Brain microvascular endothelial cell (primary cell): ENCODE measurements around the gene KLRD1.

Experiments
- DNase-seq: peaks from one replicate; pipeline ENCODE4 v3.0.0-alpha.2; 2020
- H3K27ac ChIP-seq: fragments of 250-450 bp; sonication (Bioruptor Pico); 2 replicates; pipeline ENCODE4 v1.5.1; 2020; ENCODE audit warnings: mild to moderate bottlenecking, moderate library complexity
- H3K27me3 ChIP-seq: fragments of 250-450 bp; sonication (Bioruptor Pico); replicated peaks from 2 replicates; pipeline ENCODE4 v1.5.1; 2020; ENCODE audit warnings: mild to moderate bottlenecking
- H3K36me3 ChIP-seq: fragments of 250-450 bp; sonication (Bioruptor Pico); replicated peaks from 2 replicates; pipeline ENCODE4 v1.5.1; 2020; ENCODE audit warnings: mild to moderate bottlenecking
- H3K4me3 ChIP-seq: 2 replicates; pipeline ENCODE4 v1.5.1; 2011; ENCODE audit warnings: low read depth, mild to moderate bottlenecking, control low read depth, low read length, moderate library complexity
- CTCF ChIP-seq: IDR thresholded peaks from 2 replicates; pipeline ENCODE4 v1.5.1; 2011; ENCODE audit warnings: low read depth, mild to moderate bottlenecking, moderate library complexity, low read length, control low read depth, inconsistent platforms; ENCODE audit errors: missing control alignments
- in situ Hi-C: cut with HindIII; loops from 2 replicates; pipeline ENCODE4 v1.10.0; 2017; ENCODE audit warnings: low sequenced_read_pairs, low pct_ligation_motif_present

The KLRD1 gene

GRCh38 chr12:10293570-10294227 lies 14.0 kb upstream of the KLRD1 start:
- in situ Hi-C loops, result no loop called here

GRCh38 chr12:10301103-10301502 lies 6.6 kb upstream of the KLRD1 start:
- Histone ChIP-seq H3K36me3 (no peaks in the 10 kb centered on the region), H3K27ac (no peak overlapping the region), H3K27me3 (no peaks in the 10 kb centered on the region), H3K4me3 (no peak overlapping the region)
- in situ Hi-C loops, result no loop called here
- TF ChIP-seq CTCF, result no peak
- DNase-seq, result peak; percentile 16

More at GRCh38 chr12:10293570-10294227, 14.0 kb upstream of the KLRD1 start:
- Histone ChIP-seq H3K4me3 (no peak overlapping the region), H3K27ac (no peak overlapping the region), H3K36me3 (no peaks in the 10 kb centered on the region), H3K27me3 (no peaks in the 10 kb centered on the region)
- DNase-seq, result no peak
- no peak for TF ChIP-seq CTCF

GRCh38 chr12:10304161-10304574 lies 3.5 kb upstream of the KLRD1 start:
- Histone ChIP-seq H3K4me3 (no peak overlapping the region), H3K36me3 (no peaks in the 10 kb centered on the region), H3K27me3 (no peaks in the 10 kb centered on the region), H3K27ac (no peak overlapping the region)
- TF ChIP-seq CTCF, result no peak
- DNase-seq, result peak; percentile 74
- in situ Hi-C loops, result no loop called here

- H3K27me3 ChIP-seq, result no peaks in the 10 kb centered on the region
- no peaks in the 10 kb centered on the region for H3K36me3 ChIP-seq
- H3K4me3 ChIP-seq, result no peak overlapping the region
- no peak for DNase-seq
- in situ Hi-C loops, result no loop called here
- H3K27ac ChIP-seq, result no peak overlapping the region
- no peak for TF ChIP-seq CTCF
These were observed 2.3 kb upstream of the KLRD1 start for GRCh38 chr12:10305411-10305810.

- in situ Hi-C loops, result no loop called here
- no peak for TF ChIP-seq CTCF
- Histone ChIP-seq H3K4me3 (no peak overlapping the region), H3K36me3 (no peaks in the 10 kb centered on the region), H3K27me3 (no peaks in the 10 kb centered on the region), H3K27ac (no peak overlapping the region)
- DNase-seq, result peak; percentile 16
These were observed 3.5 kb downstream of the KLRD1 start for GRCh38 chr12:10310926-10311720.
